Karpas-422 (cell line): Measurements from ENCODE around the gene PPFIA2. TPM values are rescaled to one million over a fixed set of nuclear protein-coding genes. Genes with fewer than 3 reads are reported as not detected.

Source experiments
- DNase-seq: peaks from one replicate; pipeline ENCODE4 v3.0.0-alpha.2; 2015
- H2AFZ ChIP-seq: fragments of 200-600 bp; sonication (generic); 2 replicates; pipeline ENCODE4 v1.6.1; 2014; ENCODE audit warnings: antibody characterized with exemption, low read length, mixed read lengths
- H3K27ac ChIP-seq: fragments of 200-600 bp; sonication (generic); 2 replicates; pipeline ENCODE4 v1.5.1; 2014; ENCODE audit warnings: mild to moderate bottlenecking, low read length, moderate library complexity
- H3K27me3 ChIP-seq: fragments of 200-600 bp; sonication (generic); 2 replicates; pipeline ENCODE4 v1.6.1; 2014; ENCODE audit warnings: low read length, mixed read lengths
- H3K36me3 ChIP-seq: fragments of 200-600 bp; sonication (generic); 2 replicates; pipeline ENCODE4 v1.6.1; 2014; ENCODE audit warnings: low read length, mixed read lengths; ENCODE audit not compliant: insufficient read depth
- H3K4me1 ChIP-seq: fragments of 200-600 bp; sonication (generic); 2 replicates; pipeline ENCODE4 v1.6.1; 2014; ENCODE audit warnings: mild to moderate bottlenecking, low read length, mixed read lengths
- H3K4me2 ChIP-seq: fragments of 200-600 bp; sonication (generic); 2 replicates; pipeline ENCODE4 v1.6.1; 2014; ENCODE audit warnings: low read length, low read depth, mild to moderate bottlenecking; ENCODE audit not compliant: poor library complexity, severe bottlenecking
- H3K4me3 ChIP-seq: fragments of 200-600 bp; sonication (generic); 2 replicates; pipeline ENCODE4 v1.5.1; 2014; ENCODE audit warnings: mild to moderate bottlenecking, antibody characterized with exemption, low read length, mixed read lengths
- H3K79me2 ChIP-seq: fragments of 200-600 bp; sonication (generic); 2 replicates; pipeline ENCODE4 v1.6.1; 2014; ENCODE audit warnings: mild to moderate bottlenecking, low read length, mixed read lengths
- H3K9ac ChIP-seq: fragments of 200-600 bp; sonication (generic); 2 replicates; pipeline ENCODE4 v1.6.0; 2014; ENCODE audit warnings: low read length
- H3K9me2 ChIP-seq: fragments of 200-600 bp; sonication (generic), shearing (Covaris generic); replicated peaks from 2 replicates; pipeline ENCODE4 v1.6.0; 2014; ENCODE audit warnings: mild to moderate bottlenecking, low read length, moderate library complexity; ENCODE audit not compliant: insufficient read depth
- H3K9me3 ChIP-seq: fragments of 300-700, 200-600 bp; sonication (generic); 2 replicates; pipeline ENCODE4 v1.6.1; 2014; ENCODE audit warnings: low read length, mixed read lengths
- H4K20me1 ChIP-seq: fragments of 200-600 bp; sonication (generic); 2 replicates; pipeline ENCODE4 v1.6.1; 2014; ENCODE audit warnings: mild to moderate bottlenecking, antibody characterized with exemption, low read length, low read depth; ENCODE audit not compliant: insufficient read depth
- total RNA-seq: library from RNA; depleted of rRNA; stranded (reverse); fragments of >200 nt; shearing (Covaris generic); gene quantifications from 2 replicates; pipeline ENCODE4 v1.2.3, GENCODE V29; 2014; ENCODE audit warnings: low replicate concordance

Gene PPFIA2
- total RNA-seq, 1 experiment from 2014 or later: not detected

GRCh38 chr12:81208187-81208911 lies 550.8 kb downstream of the PPFIA2 start:
- Histone ChIP-seq H2AFZ (no peak overlapping the region), H3K79me2 (no peaks in the 10 kb centered on the region), H3K4me1 (no peaks in the 10 kb centered on the region), H3K9ac (no peak overlapping the region), H3K9me3 (no peaks in the 10 kb centered on the region), H3K27me3 (no peaks in the 10 kb centered on the region), H3K4me2 (no peak overlapping the region), H4K20me1 (no peaks in the 10 kb centered on the region), H3K36me3 (no peaks in the 10 kb centered on the region), H3K9me2 (no peaks in the 10 kb centered on the region), H3K4me3 (no peak overlapping the region), H3K27ac (no peak overlapping the region)
- no peak for DNase-seq
